ENCODE data around the gene MYBPC3. TPM values are rescaled to one million over a fixed set of nuclear protein-coding genes. Genes with fewer than 3 reads are reported as not detected.

MYBPC3 gene
- polyA plus RNA-seq, 4 donors, result 0.03 to 5.4 (median 0.04) TPM; not detected in 1

DNA sequence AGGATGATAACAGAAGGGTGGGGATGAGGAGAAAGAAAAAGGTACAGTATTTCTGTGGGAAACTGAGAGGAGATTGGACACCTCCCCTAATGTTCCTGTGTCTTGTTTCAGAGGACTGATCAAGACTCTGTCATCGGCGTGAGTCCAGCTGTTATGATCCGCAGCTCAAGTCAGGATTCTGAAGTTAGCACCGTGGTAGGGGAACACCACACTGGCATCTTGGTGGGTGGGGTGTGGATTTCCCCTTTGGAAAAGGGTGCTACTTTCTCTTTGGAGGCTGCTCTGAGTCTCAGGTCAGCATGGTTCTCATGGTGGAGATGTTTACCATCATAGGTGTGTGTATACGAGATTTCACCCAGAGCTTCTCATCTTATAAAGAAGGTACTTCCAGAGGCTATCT is 57.1 kb downstream of the MYBPC3 start:
- DNase-seq, result no peak
- no peak for FAIRE-seq

DNA sequence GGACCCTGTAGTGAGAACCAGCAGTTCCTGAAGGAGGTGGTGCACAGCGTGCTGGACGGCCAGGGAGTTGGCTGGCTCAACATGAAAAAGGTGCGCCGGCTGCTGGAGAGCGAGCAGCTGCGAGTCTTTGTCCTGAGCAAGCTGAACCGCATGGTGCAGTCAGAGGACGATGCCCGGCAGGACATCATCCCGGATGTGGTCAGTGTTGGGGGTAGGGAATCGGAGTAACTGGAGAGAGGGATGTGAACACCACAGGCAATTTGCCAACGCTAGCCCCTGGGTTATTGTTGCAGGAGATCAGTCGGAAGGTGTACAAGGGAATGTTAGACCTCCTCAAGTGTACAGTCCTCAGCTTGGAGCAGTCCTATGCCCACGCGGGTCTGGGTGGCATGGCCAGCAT is 62.6 kb downstream of the MYBPC3 start:
- Histone ChIP-seq H3K27ac (ENCODE audit: low read depth in 1 of 3, low read length in 2 of 3) (no peak overlapping the region), H3K4me3 (ENCODE audit: low read depth in 1 of 3, low read length in 3 of 3) (no peak overlapping the region), H3K36me3 (ENCODE audit: control insufficient read depth in 3 of 3, insufficient read depth in 2 of 3, low read depth in 1 of 3, low read length in 3 of 3) (peaks cover 50 to 83% (median 62%) of the 10 kb centered on the region in 3 donors), H3K9me3 (ENCODE audit: control insufficient read depth in 2 of 2, insufficient read depth in 1 of 2, low read depth in 1 of 2, low read length in 1 of 2) (no peaks in the 10 kb centered on the region), H3K4me1 (ENCODE audit: control insufficient read depth in 3 of 3, insufficient read depth in 2 of 3, low read depth in 1 of 3, low read length in 2 of 3) (no peaks in the 10 kb centered on the region), H3K27me3 (ENCODE audit: control insufficient read depth in 3 of 3, insufficient read depth in 3 of 3, low read length in 3 of 3) (no peaks in the 10 kb centered on the region)
- 95 to 96% (median 96%) methylated on average over 15 of the region's 15 CpGs for WGBS, 3 donors
- DNase-seq, result no peak
- no peak for FAIRE-seq

More for the DNA sequence above, 57.1 kb downstream of the MYBPC3 start:
- WGBS, 3 donors, result 86 to 97% (median 97%) methylated on average over 5 of the region's 5 CpGs
- Histone ChIP-seq H3K27ac (ENCODE audit: low read depth in 1 of 3, low read length in 2 of 3) (no peak overlapping the region), H3K4me3 (ENCODE audit: low read depth in 1 of 3, low read length in 3 of 3) (no peak overlapping the region), H3K27me3 (ENCODE audit: control insufficient read depth in 3 of 3, insufficient read depth in 3 of 3, low read length in 3 of 3) (no peaks in the 10 kb centered on the region), H3K36me3 (ENCODE audit: control insufficient read depth in 3 of 3, insufficient read depth in 2 of 3, low read depth in 1 of 3, low read length in 3 of 3) (peaks cover 44 to 62% (median 46%) of the 10 kb centered on the region in 3 donors), H3K4me1 (ENCODE audit: control insufficient read depth in 3 of 3, insufficient read depth in 2 of 3, low read depth in 1 of 3, low read length in 2 of 3) (no peaks in the 10 kb centered on the region), H3K9me3 (ENCODE audit: control insufficient read depth in 2 of 2, insufficient read depth in 1 of 2, low read depth in 1 of 2, low read length in 1 of 2) (peaks cover 0 to 9% of the 10 kb centered on the region in 2 donors)

DNA sequence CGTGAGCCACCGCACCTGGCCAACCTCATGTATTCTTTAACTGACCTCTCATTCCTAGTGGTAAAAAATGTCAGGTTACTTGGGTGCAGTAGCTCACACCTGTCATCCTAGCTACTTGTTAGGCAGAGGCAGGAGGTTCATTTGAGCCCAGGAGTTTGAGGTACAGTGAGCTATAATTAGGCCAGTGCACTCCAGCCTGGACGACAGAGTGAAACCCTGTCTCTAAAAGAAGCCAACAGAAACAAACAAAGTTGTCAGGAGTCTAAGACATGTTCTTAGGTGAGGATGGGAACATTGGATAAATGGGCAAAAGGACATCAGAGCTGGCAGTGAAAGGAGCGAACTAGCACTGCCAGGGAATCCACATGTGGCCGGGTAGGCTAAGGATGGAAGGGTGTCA is 64.4 kb downstream of the MYBPC3 start:
- H3K4me3 ChIP-seq (ENCODE audit: low read depth in 1 of 3, low read length in 3 of 3), result no peak overlapping the region
- peaks cover 56 to 87% (median 69%) of the 10 kb centered on the region in 3 donors for H3K36me3 ChIP-seq (ENCODE audit: control insufficient read depth in 3 of 3, insufficient read depth in 2 of 3, low read depth in 1 of 3, low read length in 3 of 3)
- H3K27me3 ChIP-seq (ENCODE audit: control insufficient read depth in 3 of 3, insufficient read depth in 3 of 3, low read length in 3 of 3), result no peaks in the 10 kb centered on the region
- H3K9me3 ChIP-seq (ENCODE audit: control insufficient read depth in 2 of 2, insufficient read depth in 1 of 2, low read depth in 1 of 2, low read length in 1 of 2), result no peaks in the 10 kb centered on the region
- FAIRE-seq (no peak), DNase-seq (no peak)
- H3K27ac ChIP-seq (ENCODE audit: low read depth in 1 of 3, low read length in 2 of 3), result no peak overlapping the region
- 91 to 94% (median 93%) methylated on average over 5 of the region's 5 CpGs for whole genome bisulfite sequencing, 3 donors
- no peaks in the 10 kb centered on the region for H3K4me1 ChIP-seq (ENCODE audit: control insufficient read depth in 3 of 3, insufficient read depth in 2 of 3, low read depth in 1 of 3, low read length in 2 of 3)

DNA sequence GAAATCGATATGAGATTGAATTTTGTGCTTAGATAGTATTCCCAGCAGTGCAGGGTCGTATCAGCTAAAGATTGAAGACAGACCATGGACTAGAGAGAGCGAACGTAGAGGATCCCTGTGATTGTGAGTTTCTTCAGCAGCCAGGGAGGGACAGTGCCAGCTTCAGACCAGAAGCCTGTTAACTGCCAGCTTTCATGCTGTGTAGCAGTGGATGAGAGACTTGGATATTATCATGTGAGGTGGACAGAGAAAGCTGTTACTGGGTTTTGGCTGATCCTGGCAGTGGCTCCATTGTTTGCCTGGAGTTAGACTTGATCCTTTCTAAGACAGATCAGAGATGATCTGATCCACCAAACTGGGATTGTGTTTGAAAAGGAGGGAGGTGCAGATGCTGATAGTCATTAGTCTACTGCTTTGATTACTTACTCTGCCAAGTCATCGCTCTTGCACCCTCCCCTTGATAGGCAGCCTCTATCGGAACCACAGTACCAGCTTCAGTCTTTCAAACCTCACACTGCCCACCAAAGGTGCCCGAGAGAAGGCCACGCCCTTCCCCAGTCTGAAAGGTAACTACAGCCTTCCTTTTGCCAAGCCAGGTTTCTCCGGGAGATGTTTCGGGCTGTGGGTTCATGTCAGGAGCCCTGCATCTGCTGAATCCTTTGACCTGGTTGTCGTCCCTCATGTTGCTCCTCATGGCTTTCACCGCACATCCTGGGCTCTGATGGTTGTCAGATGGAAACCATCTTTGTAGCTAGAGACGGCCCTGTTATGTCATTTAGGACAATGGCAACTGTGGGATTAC is 66.3 kb downstream of the MYBPC3 start:
- no peak for DNase-seq
- H3K27me3 ChIP-seq (ENCODE audit: control insufficient read depth in 3 of 3, insufficient read depth in 3 of 3, low read length in 3 of 3), result no peaks in the 10 kb centered on the region
- H3K4me1 ChIP-seq (ENCODE audit: control insufficient read depth in 3 of 3, insufficient read depth in 2 of 3, low read depth in 1 of 3, low read length in 2 of 3), result no peaks in the 10 kb centered on the region
- 94 to 96% (median 95%) methylated on average over 13 of the region's 13 CpGs for WGBS, 3 donors
- no peak overlapping the region for H3K4me3 ChIP-seq (ENCODE audit: low read depth in 1 of 3, low read length in 3 of 3)
- no peaks in the 10 kb centered on the region for H3K9me3 ChIP-seq (ENCODE audit: control insufficient read depth in 2 of 2, insufficient read depth in 1 of 2, low read depth in 1 of 2, low read length in 1 of 2)
- peaks cover 57 to 94% (median 62%) of the 10 kb centered on the region in 3 donors for H3K36me3 ChIP-seq (ENCODE audit: control insufficient read depth in 3 of 3, insufficient read depth in 2 of 3, low read depth in 1 of 3, low read length in 3 of 3)
- H3K27ac ChIP-seq (ENCODE audit: low read depth in 1 of 3, low read length in 2 of 3), result no peak overlapping the region
- FAIRE-seq, result no peak

DNA sequence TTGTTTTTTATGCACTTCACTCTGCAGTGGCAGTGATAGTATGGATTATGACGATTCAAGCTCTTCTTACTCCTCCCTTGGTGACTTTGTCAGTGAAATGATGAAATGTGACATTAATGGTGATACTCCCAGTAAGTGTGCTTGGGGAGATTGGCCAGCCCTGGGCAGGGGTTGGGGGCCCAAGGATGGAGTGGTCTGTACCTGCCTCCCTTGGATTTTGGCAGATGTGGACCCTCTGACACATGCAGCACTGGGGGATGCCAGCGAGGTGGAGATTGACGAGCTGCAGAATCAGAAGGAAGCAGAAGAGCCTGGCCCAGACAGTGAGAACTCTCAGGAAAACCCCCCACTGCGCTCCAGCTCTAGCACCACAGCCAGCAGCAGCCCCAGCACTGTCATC is 68.4 kb downstream of the MYBPC3 start:
- WGBS, 3 donors, result 95 to 97% (median 96%) methylated on average over 4 of the region's 4 CpGs
- Histone ChIP-seq H3K27me3 (ENCODE audit: control insufficient read depth in 3 of 3, insufficient read depth in 3 of 3, low read length in 3 of 3) (no peaks in the 10 kb centered on the region), H3K27ac (ENCODE audit: low read depth in 1 of 3, low read length in 2 of 3) (no peak overlapping the region), H3K4me1 (ENCODE audit: control insufficient read depth in 3 of 3, insufficient read depth in 2 of 3, low read depth in 1 of 3, low read length in 2 of 3) (no peaks in the 10 kb centered on the region), H3K36me3 (ENCODE audit: control insufficient read depth in 3 of 3, insufficient read depth in 2 of 3, low read depth in 1 of 3, low read length in 3 of 3) (peaks cover 45 to 88% (median 54%) of the 10 kb centered on the region in 3 donors), H3K4me3 (ENCODE audit: low read depth in 1 of 3, low read length in 3 of 3) (no peak overlapping the region), H3K9me3 (ENCODE audit: control insufficient read depth in 2 of 2, insufficient read depth in 1 of 2, low read depth in 1 of 2, low read length in 1 of 2) (no peaks in the 10 kb centered on the region)
- DNase-seq (no peak), FAIRE-seq (no peak)

DNA sequence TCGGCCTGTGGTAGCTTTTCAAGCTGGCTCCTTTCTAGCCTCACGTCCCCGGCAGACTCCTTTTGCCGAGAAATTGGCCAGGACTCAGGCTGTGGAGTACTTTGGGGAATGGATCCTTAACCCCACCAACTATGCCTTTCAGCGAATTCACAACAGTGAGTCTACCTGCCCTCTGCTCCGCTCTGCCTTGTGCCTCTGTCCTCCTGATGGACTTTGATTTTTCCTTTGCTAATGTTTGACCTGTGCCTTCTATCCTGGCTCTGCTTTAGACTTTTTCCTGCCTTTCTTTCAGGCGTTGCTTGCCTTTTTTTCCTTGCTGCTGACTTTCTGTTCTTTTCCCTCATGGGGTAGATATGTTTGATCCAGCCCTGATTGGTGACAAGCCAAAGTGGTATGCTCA is 70.0 kb downstream of the MYBPC3 start:
- FAIRE-seq, result no peak
- no peaks in the 10 kb centered on the region for H3K9me3 ChIP-seq (ENCODE audit: control insufficient read depth in 2 of 2, insufficient read depth in 1 of 2, low read depth in 1 of 2, low read length in 1 of 2)
- no peak overlapping the region for H3K4me3 ChIP-seq (ENCODE audit: low read depth in 1 of 3, low read length in 3 of 3)
- no peaks in the 10 kb centered on the region for H3K4me1 ChIP-seq (ENCODE audit: control insufficient read depth in 3 of 3, insufficient read depth in 2 of 3, low read depth in 1 of 3, low read length in 2 of 3)
- no peaks in the 10 kb centered on the region for H3K27me3 ChIP-seq (ENCODE audit: control insufficient read depth in 3 of 3, insufficient read depth in 3 of 3, low read length in 3 of 3)
- H3K27ac ChIP-seq (ENCODE audit: low read depth in 1 of 3, low read length in 2 of 3), result no peak overlapping the region
- 92 to 96% (median 94%) methylated on average over 7 of the region's 7 CpGs for WGBS, 3 donors
- peaks cover 44 to 76% (median 51%) of the 10 kb centered on the region in 3 donors for H3K36me3 ChIP-seq (ENCODE audit: control insufficient read depth in 3 of 3, insufficient read depth in 2 of 3, low read depth in 1 of 3, low read length in 3 of 3)
- no peak for DNase-seq

Other genes with a start within 250 kb of the MYBPC3 start
- gene ARFGAP2, start 175.8 kb downstream of the MYBPC3 start, polyA plus RNA-seq, result 10 to 100 TPM; 53.0 to 73.1 (median 64.4) TPM
- gene PACSIN3, start 166.3 kb downstream of the MYBPC3 start, polyA plus RNA-seq, result 10 to 100 TPM in 1 of 4 donors, 1 to 10 TPM in 3; 2.0 to 48.3 (median 5.7) TPM
- gene DDB2, start 137.7 kb downstream of the MYBPC3 start, polyA plus RNA-seq, result 10 to 100 TPM; 25.1 to 39.4 (median 31.6) TPM
- gene ACP2, start 103.9 kb downstream of the MYBPC3 start, polyA plus RNA-seq, result 10 to 100 TPM; 44.1 to 91.4 (median 51.0) TPM
- gene NR1H3, start 94.7 kb downstream of the MYBPC3 start, polyA plus RNA-seq, result 100 to 1,000 TPM; 102 to 366 (median 199) TPM
- gene MADD, start 82.6 kb downstream of the MYBPC3 start, polyA plus RNA-seq, result 10 to 100 TPM; 19.2 to 45.1 (median 25.8) TPM
- gene SPI1, start 25.8 kb upstream of the MYBPC3 start, polyA plus RNA-seq, result 10 to 100 TPM in 3 of 4 donors, 1 to 10 TPM in 1; 3.4 to 25.4 (median 12.0) TPM
- 10 to 100 TPM in 2 of 4 donors, 1 to 10 TPM in 2; 7.8 to 30.9 (median 18.0) TPM for gene SLC39A13, start 55.9 kb upstream of the MYBPC3 start, polyA plus RNA-seq
- 100 to 1,000 TPM in 3 of 4 donors, 10 to 100 TPM in 1; 88.0 to 156 (median 103) TPM for gene PSMC3, start 73.7 kb upstream of the MYBPC3 start, polyA plus RNA-seq
- under 1 TPM; 0.36 to 0.89 (median 0.66) TPM for gene RAPSN, start 96.4 kb upstream of the MYBPC3 start, polyA plus RNA-seq
- gene CELF1, start 200.4 kb upstream of the MYBPC3 start, polyA plus RNA-seq, result 10 to 100 TPM; 16.5 to 69.5 (median 27.0) TPM
- 10 to 100 TPM; 31.3 to 60.1 (median 41.2) TPM for gene PTPMT1, start 212.9 kb upstream of the MYBPC3 start, polyA plus RNA-seq
- 10 to 100 TPM in 3 of 4 donors, 1 to 10 TPM in 1; 9.8 to 13.7 (median 12.0) TPM for gene KBTBD4, start 226.3 kb upstream of the MYBPC3 start, polyA plus RNA-seq
- 100 to 1,000 TPM in 3 of 4 donors, 10 to 100 TPM in 1; 95.2 to 438 (median 263) TPM for gene NDUFS3, start 226.4 kb upstream of the MYBPC3 start, polyA plus RNA-seq
- under 1 TPM in 2 of 4 donors, not detected in 2; 0.10 to 0.15 TPM for gene FAM180B, start 234.0 kb upstream of the MYBPC3 start, polyA plus RNA-seq
- 1 to 10 TPM; 1.3 to 7.6 (median 1.6) TPM for gene C1QTNF4, start 241.7 kb upstream of the MYBPC3 start, polyA plus RNA-seq

Measured in small intestine (tissue), 7 donors.